GM12878 (cell line): ENCODE results near the gene ANKMY1.

Experiments
- BACH1 ChIP-seq: fragments of 450-650 bp; IDR thresholded peaks from 2 replicates; pipeline ENCODE4 v1.6.1; 2017; ENCODE audit warnings: mild to moderate bottlenecking, borderline replicate concordance
- FOS ChIP-seq: IDR thresholded peaks from 3 replicates; pipeline ENCODE4 v1.6.1; 2011; ENCODE audit warnings: borderline replicate concordance; ENCODE audit not compliant: insufficient read length; ENCODE audit errors: extremely low read depth
- FOXK2 ChIP-seq: fragments of 450-650 bp; IDR thresholded peaks from 2 replicates; pipeline ENCODE4 v1.6.1; 2017; ENCODE audit warnings: mild to moderate bottlenecking, moderate library complexity

DNA sequence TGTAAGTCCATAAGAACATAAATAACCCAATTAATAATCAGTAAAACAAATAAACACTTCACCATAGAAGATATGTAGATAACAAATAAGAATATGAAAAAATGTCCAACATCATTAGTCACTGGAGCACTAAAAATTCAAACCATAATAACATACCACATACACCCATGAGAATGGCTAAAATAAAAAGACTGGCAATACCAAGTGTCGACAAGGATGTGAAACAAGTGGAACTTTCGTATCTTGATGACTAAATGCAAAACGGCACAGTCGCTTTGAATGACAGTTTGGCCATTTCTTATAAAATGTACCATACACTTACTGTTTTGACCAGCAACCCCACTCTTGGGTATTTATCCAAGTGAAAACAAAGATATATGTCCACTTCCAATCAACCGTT lies 26.8 kb downstream of the ANKMY1 start:
- TF ChIP-seq FOS (no peak), FOXK2 (no peak), BACH1 (no peak)
